ENCODE measurements around the gene FSHR.

DNA sequence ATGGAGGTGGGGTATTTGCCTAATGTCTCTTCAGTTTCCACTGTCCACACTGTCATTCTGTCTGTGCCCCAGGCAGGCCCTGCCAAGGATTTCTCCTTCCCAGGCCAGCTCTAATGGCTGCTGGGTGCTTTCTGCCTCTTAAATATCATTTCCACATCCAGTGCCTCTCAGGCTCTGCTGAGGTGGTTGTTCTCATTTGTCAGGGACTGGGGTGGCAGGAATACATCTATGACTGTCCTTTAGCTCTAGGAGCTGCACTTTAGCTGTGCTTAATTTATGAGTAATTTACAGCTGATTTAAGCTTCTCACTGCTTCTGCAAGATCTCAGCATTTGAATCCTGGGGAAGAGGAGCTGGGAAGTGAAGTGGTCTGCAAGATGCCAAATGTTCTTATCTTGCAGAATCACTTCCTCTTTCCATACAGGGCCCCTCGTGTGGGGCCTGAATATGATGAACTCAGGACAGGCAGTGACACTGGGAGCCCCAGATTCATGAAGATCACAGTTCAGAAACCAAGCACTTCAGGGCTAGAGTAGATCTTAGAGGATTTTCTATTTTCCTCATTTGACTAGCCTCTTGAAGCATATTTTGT lies 150.2 kb downstream of the FSHR start:
- TF ChIP-seq, protein P1, sequence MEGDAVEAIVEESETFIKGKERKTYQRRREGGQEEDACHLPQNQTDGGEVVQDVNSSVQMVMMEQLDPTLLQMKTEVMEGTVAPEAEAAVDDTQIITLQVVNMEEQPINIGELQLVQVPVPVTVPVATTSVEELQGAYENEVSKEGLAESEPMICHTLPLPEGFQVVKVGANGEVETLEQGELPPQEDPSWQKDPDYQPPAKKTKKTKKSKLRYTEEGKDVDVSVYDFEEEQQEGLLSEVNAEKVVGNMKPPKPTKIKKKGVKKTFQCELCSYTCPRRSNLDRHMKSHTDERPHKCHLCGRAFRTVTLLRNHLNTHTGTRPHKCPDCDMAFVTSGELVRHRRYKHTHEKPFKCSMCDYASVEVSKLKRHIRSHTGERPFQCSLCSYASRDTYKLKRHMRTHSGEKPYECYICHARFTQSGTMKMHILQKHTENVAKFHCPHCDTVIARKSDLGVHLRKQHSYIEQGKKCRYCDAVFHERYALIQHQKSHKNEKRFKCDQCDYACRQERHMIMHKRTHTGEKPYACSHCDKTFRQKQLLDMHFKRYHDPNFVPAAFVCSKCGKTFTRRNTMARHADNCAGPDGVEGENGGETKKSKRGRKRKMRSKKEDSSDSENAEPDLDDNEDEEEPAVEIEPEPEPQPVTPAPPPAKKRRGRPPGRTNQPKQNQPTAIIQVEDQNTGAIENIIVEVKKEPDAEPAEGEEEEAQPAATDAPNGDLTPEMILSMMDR (conservative IDR thresholded peaks at IDR 0.05; ENCODE audit: low read depth, low read length), result no peak
- no peak for TF ChIP-seq EZH2 (IDR thresholded peaks at IDR 0.05; ENCODE audit: borderline replicate concordance, low read depth, low read length, poor library complexity, severe bottlenecking)

All from A673 (cell line).